Breast epithelium (tissue), 3 donors: ENCODE measurements around the gene SAT2.

Source experiments
- CTCF ChIP-seq, 3 donors: fragments of 450-650 bp; IDR thresholded peaks; one replicate each; pipeline ENCODE4 v1.5.1; 2016 to 2017; ENCODE audit warnings: antibody characterized with exemption in 3 of 3, mild to moderate bottlenecking in 3 of 3, moderate library complexity in 3 of 3
- POLR2A ChIP-seq: fragments of 450-650 bp; IDR thresholded peaks from one replicate; pipeline ENCODE4 v1.6.1; 2016; ENCODE audit warnings: antibody characterized with exemption, mild to moderate bottlenecking, moderate library complexity

- TF ChIP-seq CTCF (IDR thresholded peaks at IDR 0.05) = no peak
- no peak for TF ChIP-seq POLR2A
Observed at GRCh38 chr17:7606280-7606679, 21.3 kb downstream of the SAT2 start.
